T-helper 1 cell treated with Interleukin-12 subunit alpha and Interleukin-12 subunit beta and Interleukin-4 antibody, amounts not matched to agents 30 ng/mL and 1 ng/mL, for 36 hours (primary cell): Measurements from ENCODE around the gene NFIA. TPM values are rescaled to one million over a fixed set of nuclear protein-coding genes. Genes with fewer than 3 reads are reported as not detected.

ENCODE experiments used
- intact Hi-C: fragments of 100-400 bp; cut with micrococcal nuclease; formaldehyde crosslinking; loops from one replicate; pipeline ENCODE4 v1.15.1; 2024
- total RNA-seq: library from RNA; stranded (reverse); gene quantifications from 2 replicates; pipeline ENCODE4 v1.2.3, GENCODE V29; 2022

Gene NFIA
- total RNA-seq, 1 donor from 2014 or later: 0.66 TPM

DNA sequence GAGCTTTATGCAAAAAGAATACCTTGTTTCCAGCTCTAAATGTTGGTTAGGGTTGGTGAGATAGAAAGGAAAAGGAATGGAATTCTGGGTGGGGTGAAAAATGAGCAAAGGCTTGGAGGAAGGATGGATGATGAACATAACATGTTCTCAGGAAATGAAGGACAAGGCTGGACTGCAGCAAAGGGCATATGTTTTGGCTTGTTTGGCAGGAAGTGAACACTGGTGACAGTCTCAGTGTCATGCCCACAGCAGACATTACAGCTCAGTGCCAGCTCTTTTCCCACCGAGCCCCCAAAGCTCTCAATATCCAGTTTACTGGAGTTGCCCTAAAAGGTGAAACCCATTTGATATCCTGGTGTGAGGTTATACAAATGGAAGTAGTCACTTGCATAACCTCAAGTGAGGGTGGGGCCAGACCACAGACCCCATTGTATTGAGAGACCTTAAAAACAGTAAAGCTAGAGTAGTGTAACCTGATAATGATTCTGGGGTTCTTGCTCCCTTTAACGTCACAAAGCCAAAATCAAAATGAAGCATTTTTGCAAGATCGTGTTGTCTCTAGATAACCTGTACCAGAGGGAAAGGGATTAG, 270.6 kb downstream of the NFIA start:
- intact Hi-C loops: loop anchor here (10.0 kb wide), 1 partner anchor 232 kb away; no protein-coding TSS in a partner anchor

DNA sequence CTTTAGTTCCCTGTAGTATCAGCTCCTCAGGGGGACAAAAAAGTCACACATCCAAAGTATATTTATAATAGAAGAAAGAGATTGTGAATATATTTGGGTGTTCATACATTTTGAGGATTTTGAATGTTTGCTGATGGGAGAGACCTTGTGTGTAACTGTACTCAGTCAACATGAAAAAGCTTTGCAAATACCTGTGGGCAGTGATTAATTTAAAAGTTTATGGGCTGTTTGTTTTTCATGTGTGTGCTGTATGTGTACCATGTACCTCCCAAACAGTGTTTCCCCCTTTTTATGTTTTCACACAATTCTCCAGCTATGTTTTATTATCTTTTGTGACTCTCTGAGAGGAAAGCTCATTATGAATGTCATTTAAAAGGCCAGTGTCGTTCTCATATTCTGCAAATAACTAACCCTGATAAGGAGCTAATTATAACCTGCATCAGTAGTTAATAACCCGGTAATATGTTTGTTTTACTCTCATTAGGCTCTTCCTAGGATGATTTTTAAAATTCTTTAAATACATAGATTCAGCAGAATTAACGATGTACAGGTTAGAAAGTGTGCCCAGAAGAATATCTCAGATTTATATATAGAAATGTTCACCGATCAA, 271.5 kb downstream of the NFIA start:
- intact Hi-C loops: loop anchor here (10.0 kb wide), 1 partner anchor 231 kb away; no protein-coding TSS in a partner anchor

DNA sequence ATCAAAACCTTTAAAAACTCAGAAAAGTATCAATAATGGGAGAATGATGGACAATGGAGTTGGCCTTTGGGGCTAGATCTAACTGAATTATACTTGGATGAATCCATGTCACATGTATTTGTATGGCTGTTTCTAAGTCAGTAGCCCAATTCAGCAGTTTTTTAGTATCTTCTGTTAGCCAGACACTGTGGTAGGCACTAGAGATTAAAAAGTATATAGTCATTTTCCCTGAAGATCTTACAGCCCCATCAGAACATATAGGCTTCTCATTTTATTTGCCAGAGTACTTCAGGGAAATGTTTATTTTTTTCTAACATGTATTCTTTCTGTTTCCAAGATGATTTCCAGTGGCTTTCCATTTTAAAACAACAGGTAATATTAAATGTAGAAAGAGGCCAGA, 273.7 kb downstream of the NFIA start:
- intact Hi-C loops: loop anchor here (10.0 kb wide), 1 partner anchor 229 kb away; no protein-coding TSS in a partner anchor

DNA sequence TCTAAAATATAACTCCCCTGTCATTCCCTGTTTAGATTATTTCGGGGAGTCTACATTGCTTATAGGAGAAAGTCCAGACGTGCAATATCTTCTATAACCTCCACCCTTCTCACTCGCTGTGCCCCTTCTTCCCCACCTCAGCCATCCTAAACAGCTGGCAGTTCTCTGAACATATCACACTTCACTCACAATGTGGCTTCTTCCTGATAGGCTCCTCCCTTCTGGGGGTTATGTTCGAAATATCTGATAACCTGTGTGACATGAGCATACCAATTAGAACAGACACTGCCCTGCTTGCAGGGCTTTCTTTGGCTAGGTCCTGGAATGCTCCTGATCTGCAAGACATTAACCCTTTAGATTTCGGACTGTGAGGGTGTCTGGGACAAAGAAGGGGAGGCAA, 274.6 kb downstream of the NFIA start:
- intact Hi-C loops: loop anchor here (10.0 kb wide), 1 partner anchor 228 kb away; no protein-coding TSS in a partner anchor

DNA sequence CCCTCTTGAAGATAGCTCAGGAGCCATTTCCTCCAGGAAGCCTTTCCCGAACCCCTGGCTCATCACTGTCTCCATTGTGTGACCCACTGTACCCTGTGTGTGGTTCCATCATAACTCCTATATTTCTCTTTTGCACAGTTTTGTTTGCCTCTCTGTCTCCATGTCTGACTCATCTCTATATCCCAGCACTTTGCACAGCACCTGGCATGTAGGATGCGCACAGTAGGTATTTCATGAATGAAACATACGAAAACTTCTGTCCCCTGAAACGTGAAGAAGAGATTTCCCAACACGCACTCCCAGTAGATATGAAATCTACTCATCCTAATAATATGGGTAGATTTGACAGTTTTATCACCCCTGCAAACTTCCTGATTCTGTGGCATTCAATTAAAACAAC, 275.2 kb downstream of the NFIA start:
- intact Hi-C loops: loop anchor here (10.0 kb wide), 1 partner anchor 227 kb away; no protein-coding TSS in a partner anchor

DNA sequence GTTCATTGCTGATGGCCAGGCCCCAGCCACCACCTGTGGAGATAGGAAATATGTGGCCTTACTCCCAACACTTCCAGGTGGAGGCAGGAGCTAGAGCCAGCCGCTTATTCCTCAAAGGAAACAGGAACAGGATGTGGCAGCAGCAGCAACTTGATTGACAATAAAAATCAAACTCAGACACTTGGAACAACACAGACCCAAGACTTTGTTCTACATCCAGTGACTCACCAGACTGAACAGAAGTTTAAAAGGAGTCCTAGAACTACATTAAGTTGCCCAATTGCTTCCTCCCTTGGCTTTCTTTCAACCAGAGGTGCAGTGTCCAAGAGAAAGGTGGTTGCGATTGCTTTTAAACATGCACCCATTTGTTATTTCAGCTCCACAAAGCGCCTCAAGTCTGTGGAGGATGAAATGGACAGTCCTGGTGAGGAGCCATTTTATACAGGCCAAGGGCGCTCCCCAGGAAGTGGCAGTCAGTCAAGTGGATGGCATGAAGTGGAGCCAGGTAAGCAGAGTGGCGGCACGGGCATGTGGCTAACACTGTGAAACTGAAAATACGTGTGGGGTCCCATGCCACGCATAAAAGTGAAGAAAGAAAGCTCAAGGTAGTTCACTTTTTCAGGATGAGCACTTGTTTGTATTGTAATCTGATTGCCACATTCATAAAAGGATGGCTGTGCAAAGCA, 276.6 kb downstream of the NFIA start:
- intact Hi-C loops: loop anchor here (10.0 kb wide), 1 partner anchor 226 kb away; no protein-coding TSS in a partner anchor

DNA sequence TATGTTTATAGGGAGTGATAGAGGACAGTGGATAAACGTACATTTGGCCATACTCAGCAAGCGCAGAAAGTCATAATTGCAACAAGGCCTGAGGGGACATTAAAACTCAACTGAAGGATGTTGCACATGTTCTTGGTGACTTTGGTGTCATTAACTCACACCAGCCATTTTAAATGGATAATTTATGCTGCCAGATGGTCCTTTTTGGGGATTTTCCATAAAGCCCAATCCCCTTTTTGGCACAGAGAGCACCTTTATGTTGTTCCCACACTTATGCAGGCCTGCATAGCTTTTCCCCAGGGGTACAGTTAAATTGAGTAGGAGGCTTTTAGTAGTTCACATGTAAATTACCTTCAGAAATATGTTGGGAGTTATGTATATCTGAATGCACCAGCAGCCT, 279.6 kb downstream of the NFIA start:
- intact Hi-C loops: no loop called here

DNA sequence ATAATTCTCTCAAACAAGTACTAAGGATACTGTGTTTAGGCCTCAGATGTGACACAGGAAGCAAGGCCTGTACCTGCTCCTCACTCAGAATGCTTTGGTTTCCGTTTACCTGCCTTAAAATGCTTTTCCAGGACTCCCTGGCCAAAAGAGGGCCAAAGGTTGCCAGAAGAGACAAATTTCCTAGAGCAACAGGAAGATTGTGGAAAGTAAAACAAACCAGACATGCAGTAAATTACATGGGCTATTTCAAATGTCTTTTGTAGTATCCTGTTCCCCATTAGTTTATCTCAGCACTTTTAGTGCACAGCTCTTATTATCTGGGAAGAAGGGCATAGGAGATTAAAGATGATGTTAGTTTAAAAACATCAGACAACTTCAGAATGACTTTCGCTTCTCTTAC, 280.0 kb downstream of the NFIA start:
- intact Hi-C loops: no loop called here

DNA sequence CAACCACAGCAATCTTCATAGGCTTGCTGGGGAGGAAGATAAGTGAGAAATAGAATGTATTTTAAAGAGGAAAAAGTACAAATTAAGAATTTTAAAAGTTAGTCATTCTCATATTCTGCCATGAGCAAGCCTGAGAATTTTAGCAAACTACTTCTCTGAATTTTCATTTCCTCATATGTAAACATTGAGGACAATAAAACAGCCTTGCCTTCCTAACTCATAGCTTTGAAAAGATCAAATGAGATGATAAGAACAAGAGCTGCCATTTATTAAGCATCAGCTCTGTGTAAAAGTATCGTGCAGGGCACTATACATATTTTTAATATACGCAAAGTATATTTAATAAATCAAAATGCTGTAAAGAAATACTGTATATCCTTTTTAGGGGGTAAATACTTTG, 286.0 kb downstream of the NFIA start:
- intact Hi-C loops: no loop called here

DNA sequence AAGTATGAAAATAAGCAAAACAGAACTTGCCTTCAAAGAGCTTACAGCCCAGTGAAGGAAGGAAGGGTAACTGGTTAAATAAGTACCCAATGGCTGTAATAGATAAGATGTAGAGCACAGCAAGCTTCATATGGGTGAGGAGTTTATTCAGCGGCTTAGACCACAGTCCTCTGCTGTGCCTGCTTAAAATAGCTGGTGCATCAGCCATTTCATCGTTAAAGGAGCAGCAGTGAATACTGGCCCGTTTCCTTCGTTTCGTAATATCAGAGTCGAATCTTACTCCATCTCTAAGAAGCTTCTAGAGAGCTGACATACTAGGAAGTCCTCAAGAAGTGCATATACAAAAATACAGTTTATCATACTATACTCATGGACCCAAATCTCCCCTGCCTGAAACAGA, 286.5 kb downstream of the NFIA start:
- intact Hi-C loops: no loop called here

DNA sequence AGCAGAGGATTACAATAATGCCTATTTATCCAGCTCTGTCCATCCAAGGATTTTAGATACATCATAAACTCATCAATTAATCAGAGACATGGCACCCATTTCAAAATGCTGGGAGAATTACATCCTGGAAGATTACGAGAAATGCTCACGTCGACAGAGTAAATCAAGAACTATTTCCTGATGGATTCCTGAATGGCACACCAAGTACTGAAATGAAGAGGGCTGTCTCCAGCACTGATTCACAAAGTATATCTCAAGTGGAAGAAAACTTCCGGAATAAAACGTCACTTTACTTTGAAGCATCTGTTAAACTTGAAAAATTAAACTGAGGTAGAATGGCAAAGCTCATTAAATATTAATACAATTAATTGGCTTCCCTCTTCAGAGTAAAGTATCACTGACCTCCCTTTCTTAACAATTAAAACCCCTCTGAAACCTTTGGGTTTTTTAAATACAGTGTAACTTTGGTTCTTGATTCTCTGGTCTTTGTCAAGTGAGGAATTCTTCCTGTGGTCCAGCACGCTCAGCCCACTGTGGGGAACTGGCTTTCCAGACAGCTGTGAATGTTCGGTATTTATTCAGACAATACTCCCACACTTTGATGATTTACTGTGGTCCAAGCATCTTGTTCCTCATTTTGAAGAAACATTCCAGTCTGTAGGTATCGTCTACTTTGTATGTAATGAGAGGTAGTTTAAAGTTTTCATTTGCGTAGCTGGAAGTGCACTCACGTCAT, 288.0 kb downstream of the NFIA start:
- intact Hi-C loops: no loop called here

DNA sequence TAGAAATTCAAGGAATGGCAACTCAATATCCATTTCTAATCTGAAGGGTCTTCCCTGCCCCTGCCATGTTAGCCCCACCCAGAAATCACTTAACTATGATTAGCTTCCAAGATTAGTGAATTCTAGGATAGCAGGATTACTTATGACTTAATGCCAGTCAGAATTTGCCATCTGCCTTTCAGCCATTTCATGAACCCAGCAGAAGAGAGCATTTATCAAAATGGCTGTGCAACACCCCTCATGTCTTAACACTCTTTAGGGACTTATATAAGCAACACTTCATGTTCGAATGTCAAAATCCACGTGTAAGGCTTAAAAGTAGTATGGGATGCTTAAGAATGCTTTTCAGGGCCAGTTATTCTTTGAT, 288.5 kb downstream of the NFIA start:
- intact Hi-C loops: no loop called here

DNA sequence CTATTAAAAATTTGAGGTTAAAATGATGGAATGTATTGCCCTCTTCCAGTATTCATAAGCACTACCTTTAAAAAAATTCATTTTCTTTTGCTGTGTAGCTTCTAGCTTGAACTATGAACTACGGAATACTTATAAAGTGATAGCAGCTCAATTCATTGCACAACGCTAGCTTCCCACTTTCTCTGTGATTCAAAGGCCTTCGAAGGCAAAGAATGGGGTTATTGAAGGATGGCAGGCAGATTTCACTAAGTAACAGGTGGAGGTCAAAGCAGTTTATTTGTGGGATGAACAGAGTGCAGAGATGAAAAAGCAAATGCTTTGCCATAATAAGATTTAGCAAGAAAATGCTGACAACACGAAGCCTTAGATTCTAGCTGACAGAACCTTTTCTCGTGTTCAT, 290.6 kb downstream of the NFIA start:
- intact Hi-C loops: no loop called here

DNA sequence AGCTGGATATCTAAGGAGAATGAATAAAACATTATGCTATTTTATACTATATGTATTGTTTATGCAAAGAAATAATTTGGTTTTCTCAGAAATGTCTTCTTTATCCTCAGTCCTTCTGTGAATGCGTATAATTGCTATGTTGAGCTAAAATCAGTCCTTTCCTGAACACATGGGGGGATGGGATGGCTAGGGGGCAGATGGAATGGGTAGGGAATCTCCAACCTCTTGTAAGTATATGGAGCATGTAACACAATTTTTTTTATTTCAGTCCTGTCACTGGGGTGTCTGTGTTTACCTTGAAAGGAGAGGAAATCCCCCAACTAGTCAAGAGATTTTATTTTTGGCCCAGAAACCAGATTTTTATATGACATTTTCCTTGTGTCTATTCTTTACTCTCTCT, 291.8 kb downstream of the NFIA start:
- intact Hi-C loops: no loop called here

DNA sequence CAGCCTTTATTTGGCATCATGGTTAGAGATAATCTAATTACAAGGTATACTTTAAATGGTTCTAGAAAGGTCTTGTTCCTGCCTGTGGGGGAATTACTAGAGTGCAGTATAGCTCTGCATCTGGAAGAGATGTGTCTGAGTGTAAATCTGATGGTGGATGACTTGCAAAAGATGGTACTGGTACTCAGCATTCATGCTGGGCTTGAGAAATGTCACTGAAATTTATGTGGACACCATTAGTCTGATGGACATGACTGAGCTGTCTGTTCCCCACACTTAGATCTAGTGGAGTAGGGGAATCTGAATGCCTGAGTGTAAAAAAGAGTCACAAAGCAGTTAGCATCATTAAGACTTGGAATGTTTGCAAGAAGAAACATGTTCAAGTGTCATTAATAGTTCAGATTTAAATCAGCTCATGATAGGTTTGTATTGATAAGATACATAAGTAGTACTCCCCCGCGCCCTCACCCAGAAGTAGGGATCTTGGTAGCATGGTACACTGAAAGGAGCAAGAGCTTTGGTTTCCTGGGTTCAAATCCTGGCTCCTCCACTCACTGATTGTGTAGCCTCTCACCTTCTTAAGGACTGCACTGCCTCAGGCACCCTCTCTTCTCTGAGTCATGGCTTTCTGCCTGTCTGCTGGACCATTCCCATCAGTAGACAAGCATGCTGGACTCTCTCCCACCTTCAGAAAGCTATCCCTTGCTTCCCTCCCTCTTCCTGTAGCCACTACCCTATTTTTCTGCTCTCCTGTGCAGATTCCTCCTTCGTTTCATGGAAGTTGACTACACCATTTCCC, 292.9 kb downstream of the NFIA start:
- intact Hi-C loops: no loop called here

DNA sequence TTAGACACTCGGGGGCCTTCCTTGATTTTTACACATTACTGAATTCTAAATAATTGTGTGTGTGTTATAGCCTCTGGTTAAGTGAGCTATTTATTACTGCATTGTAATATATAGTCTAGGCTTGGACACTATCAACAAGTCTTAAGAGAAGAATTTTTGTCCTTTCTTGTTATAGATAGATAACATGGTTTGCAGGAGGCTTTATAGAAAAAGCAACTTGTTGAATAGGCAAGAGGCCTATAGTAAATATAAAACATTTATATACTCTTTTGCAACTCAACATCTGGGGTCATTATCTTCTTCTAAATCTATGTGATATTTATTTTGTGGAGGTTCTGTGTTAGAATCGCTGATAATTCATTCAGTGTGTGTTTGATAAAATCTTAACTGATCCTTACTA, 293.8 kb downstream of the NFIA start:
- intact Hi-C loops: no loop called here

DNA sequence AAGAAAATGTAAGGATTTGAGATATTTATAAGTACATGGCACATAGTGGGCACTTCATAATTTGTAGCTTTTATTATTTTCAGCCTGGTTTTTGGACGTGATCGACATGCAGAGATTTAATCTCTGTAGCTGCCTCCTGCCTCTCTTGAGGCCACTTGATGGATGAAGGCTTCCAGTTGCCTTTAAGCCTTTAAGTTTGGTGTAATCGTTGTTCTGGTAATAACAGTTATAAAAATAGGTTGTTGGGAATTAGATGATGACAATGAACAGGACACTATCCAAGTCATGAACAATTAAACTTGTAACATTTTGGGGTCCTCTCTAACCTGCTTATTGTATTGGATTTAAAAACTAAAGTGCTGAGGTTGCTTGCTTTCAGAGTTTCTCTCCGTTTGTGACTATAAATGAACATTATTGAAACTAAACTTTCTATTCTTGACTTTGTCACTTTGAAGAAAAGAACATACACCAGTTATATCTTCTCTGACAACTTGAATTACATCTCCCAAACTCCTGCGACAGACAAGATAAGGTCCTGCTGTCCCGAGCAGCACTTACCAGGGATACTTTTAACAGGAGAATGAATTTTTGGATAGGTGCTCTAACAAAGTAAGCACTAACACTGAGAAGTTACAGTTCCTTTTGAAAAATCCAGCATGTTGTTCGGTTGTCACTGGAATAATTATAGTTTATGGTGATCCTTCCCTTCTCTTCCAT, 295.0 kb downstream of the NFIA start:
- intact Hi-C loops: no loop called here

DNA sequence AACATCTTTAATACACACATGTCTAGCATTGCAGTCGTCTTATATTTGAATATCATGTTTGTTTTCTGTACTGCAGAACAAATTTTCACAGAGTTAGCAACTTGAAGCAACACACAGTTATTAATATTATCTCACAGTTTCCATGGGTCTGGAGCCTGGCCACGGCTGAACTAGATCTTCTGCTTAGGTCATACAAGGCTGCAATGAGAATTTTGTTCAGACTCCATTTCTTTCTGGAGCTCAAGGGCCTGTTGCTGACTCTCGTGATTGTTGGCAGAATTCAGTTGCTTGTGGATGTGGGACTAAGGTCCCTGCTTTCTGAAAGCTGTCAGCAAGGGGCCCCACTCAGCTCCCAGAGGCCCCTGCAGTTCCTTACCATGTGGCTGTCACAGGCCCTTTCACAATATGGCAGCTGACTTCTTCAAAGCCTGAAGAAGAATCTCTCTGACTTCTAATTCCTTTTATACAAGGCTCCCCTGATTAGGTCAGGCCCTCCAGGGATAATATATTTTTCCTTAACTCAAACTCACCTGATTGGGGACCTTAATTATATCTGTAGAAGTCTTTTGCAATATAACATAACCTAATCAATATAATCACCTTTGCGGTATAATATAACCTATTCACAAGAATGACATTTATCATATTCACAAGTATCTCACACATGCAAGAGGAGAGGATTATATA, 296.3 kb downstream of the NFIA start:
- intact Hi-C loops: no loop called here

DNA sequence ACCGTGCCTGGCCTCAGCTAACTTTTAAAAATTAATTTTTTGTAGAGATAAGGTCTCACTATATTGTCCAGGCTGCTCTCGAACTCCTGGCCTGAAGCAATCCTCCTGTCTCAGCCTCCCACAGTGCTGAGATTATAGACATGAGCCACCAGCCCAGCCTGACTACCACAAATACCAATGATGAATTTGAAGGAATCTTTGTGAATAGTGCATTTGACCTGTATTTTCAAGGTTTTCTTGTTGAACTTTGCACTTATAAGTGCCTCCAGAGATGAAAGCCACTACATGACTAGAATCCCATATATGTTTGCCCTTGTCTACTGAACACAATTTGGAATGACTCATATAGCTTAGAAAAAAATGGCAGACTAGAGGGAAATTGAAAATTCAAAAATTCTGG, 297.3 kb downstream of the NFIA start:
- intact Hi-C loops: no loop called here

DNA sequence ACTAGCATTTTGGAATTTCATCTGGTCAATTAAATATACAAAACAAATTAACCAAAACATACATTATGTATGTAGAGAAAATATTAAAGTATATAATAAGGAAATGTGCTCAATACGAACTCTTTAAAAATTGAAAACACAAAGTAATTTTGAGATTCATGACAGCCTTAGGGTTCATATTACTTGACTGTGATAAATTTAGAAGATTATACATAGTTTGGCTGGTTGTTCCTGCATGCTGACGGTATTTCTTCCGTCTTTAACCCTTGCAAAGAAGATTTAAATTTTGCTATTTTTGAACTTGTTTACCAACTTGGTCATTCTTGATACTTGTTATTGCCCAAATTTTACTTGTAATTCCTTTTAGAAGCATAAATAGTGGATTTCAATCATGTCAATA, 298.2 kb downstream of the NFIA start:
- intact Hi-C loops: no loop called here
